Activated naive CD8-positive, alpha-beta T cell treated with anti-CD3 and anti-CD28 coated beads, Interleukin-2, amount 50 U/mL, for 24 hours (primary cell): Measurements from ENCODE around the gene KCNQ1.

Source experiments
- ATAC-seq: fragments of 150-1000 bp; cut with Tn5 transposase; one replicate; pipeline ENCODE4 v1.10.0; 2021
- DNase-seq: peaks from one replicate; pipeline ENCODE4 v3.0.0; 2021
- H3K27ac Mint-ChIP-seq: one replicate; pipeline ENCODE4 v1.8.0; 2021; ENCODE audit warnings: mild to moderate bottlenecking, mixed read lengths
- H3K27me3 Mint-ChIP-seq: one replicate; pipeline ENCODE4 v1.8.0; 2021; ENCODE audit warnings: mixed read lengths
- H3K36me3 Mint-ChIP-seq: one replicate; pipeline ENCODE4 v1.8.0; 2021; ENCODE audit warnings: low read depth, mixed read lengths
- H3K4me1 Mint-ChIP-seq: one replicate; pipeline ENCODE4 v1.8.0; 2021; ENCODE audit warnings: mixed read lengths
- H3K4me3 Mint-ChIP-seq: one replicate; pipeline ENCODE4 v1.8.0; 2021; ENCODE audit warnings: mild to moderate bottlenecking, moderate library complexity, mixed read lengths
- H3K9me3 Mint-ChIP-seq: one replicate; pipeline ENCODE4 v1.8.0; 2021; ENCODE audit warnings: mixed read lengths

KCNQ1 gene

DNA sequence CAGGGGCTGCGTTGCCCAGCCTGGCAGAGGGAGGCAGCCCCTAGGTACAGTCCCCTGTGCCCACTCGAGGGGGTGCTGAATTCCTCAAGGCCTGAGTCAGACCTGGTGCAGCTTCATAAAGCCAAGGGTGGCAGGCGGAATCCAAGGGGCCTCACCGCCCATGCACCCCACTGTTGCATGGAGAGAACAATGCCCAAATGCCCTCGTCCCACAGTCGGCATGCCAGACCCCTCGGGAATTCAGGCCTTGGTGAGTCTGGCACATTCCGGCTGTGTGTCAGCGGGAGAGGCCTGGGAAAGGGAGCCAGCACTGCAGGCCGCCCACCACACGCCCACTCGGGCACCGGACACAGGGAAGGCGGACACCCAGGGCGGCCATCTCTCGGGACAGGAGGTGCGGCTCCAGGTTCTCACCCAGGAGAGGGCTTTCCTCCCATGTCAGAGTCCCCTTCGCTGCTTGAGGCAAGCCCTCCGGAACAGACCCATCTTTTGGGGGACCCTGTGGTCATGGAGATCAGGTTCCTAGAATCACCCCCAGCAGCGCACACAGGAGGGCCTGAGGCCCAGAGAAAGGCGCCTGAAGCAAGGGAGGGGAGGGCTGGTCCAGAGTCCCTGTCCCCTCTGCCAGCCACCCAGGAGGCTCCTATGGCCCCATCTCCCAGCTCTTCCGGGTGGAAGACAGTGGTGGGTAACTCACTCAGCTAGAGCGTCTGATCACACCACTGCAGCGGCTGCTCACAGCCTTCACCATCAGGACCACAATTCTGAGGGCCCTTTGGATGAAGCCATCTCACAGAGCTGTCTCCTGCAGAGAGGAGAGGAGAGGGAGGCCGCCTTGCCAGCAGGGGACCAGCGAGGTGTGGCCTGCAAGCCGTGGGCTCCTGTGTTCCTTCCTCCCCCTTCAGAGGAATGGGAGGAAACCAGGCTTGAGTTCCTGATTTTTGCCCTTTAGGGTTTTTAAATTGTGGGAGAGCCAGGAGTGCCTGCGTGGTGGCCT lies 286.6 kb downstream of the KCNQ1 start:
- Mint-ChIP-seq H3K27ac (no peak overlapping the region), H3K4me3 (no peak overlapping the region), H3K36me3 (no peaks in the 10 kb centered on the region), H3K4me1 (no peaks in the 10 kb centered on the region), H3K9me3 (no peaks in the 10 kb centered on the region), H3K27me3 (no peaks in the 10 kb centered on the region)
- no peak for DNase-seq
- ATAC-seq, result no peak

DNA sequence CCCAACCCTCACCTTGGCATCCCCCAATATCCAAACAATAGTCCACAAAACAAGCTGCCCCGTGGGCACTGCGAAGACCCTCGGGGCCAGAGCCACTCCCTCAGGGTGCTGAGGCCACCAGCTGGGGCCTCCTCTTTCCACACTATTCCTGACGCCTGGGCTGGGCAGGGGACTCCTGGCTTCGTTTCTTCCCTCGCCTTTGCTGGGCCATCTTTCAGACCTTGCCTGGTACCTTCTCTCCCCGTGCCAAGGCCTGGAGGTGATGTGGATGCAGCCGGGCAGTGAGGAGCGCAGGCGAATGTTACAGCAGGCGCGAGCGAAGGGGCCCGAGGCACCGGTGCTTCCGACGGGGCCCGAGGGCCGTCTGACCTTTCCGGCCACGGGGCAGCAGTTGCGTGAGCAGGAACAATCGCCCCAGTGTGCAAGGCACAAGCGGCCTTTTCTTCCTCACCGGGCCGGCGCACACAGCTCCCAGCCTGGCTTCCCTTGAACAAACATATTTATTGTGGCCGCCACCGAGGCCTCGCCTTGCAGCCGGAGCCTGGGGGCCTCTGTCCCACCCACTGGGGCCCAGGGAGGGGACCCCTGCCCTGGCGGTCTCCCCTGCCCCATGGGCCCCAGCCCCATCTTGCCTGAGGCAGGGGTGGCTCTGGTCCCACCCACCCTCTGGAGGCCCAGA lies 287.6 kb downstream of the KCNQ1 start:
- H3K36me3 Mint-ChIP-seq, result no peaks in the 10 kb centered on the region
- no peak for DNase-seq
- H3K27me3 Mint-ChIP-seq, result no peaks in the 10 kb centered on the region
- H3K4me3 Mint-ChIP-seq, result no peak overlapping the region
- no peak overlapping the region for H3K27ac Mint-ChIP-seq
- H3K9me3 Mint-ChIP-seq, result no peaks in the 10 kb centered on the region
- no peaks in the 10 kb centered on the region for H3K4me1 Mint-ChIP-seq
- ATAC-seq, result no peak

DNA sequence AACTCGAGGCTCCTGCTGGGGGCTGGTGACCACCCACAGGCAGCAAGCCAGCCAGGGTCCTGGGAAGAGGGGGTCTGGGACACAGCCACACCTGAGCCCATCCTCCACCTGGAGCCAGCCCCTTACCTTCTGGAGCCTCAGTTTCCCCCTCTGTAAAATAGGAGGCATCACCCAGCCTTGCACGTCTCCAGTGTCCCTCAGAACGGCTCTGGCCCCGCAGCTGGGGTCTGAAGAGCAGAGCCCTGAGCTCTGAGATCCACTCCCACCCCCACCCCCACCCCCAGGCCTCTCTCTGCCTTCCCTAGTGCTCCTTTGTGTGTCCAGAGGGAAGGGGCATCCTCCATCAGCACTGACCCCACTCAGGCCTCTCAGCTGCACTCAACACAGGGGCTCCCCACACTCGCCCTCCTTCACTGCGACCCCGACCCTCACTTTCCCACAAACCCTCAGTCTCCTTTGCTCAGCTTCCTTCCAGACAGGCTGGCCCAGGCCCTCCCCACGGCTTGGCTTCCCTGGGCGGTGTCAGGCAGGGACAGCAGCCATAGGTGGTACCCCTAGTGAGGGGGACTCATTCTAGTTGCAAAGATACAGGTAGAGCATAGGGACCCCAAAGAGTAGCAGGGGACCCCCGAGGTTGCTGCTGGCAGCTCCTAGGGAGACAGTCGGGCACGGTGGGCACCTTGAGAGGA lies 288.3 kb downstream of the KCNQ1 start:
- H3K4me1 Mint-ChIP-seq, result no peaks in the 10 kb centered on the region
- no peak overlapping the region for H3K27ac Mint-ChIP-seq
- no peaks in the 10 kb centered on the region for H3K27me3 Mint-ChIP-seq
- H3K9me3 Mint-ChIP-seq, result no peaks in the 10 kb centered on the region
- no peak for ATAC-seq
- DNase-seq, result no peak
- no peaks in the 10 kb centered on the region for H3K36me3 Mint-ChIP-seq
- no peak overlapping the region for H3K4me3 Mint-ChIP-seq

GRCh38 chr11:2734181-2735052 lies 289.6 kb downstream of the KCNQ1 start:
- no peaks in the 10 kb centered on the region for H3K9me3 Mint-ChIP-seq
- no peak for DNase-seq
- no peak overlapping the region for H3K4me3 Mint-ChIP-seq
- no peak for ATAC-seq
- H3K27me3 Mint-ChIP-seq, result no peaks in the 10 kb centered on the region
- H3K36me3 Mint-ChIP-seq, result no peaks in the 10 kb centered on the region
- no peak overlapping the region for H3K27ac Mint-ChIP-seq
- H3K4me1 Mint-ChIP-seq, result no peaks in the 10 kb centered on the region

- DNase-seq, result no peak
- H3K9me3 Mint-ChIP-seq, result no peaks in the 10 kb centered on the region
These were observed 290.3 kb downstream of the KCNQ1 start for GRCh38 chr11:2735053-2735589.

GRCh38 chr11:2736577-2737225 lies 291.9 kb downstream of the KCNQ1 start:
- Mint-ChIP-seq H3K36me3 (no peaks in the 10 kb centered on the region), H3K9me3 (no peaks in the 10 kb centered on the region), H3K27me3 (no peaks in the 10 kb centered on the region), H3K27ac (no peak overlapping the region), H3K4me3 (no peak overlapping the region), H3K4me1 (no peaks in the 10 kb centered on the region)
- ATAC-seq (no peak), DNase-seq (no peak)

More at GRCh38 chr11:2735053-2735589, 290.3 kb downstream of the KCNQ1 start:
- H3K27me3 Mint-ChIP-seq, result no peaks in the 10 kb centered on the region
- no peak overlapping the region for H3K4me3 Mint-ChIP-seq
- H3K27ac Mint-ChIP-seq, result no peak overlapping the region
- H3K4me1 Mint-ChIP-seq, result no peaks in the 10 kb centered on the region
- ATAC-seq, result no peak
- no peaks in the 10 kb centered on the region for H3K36me3 Mint-ChIP-seq

GRCh38 chr11:2737226-2737590 lies 292.4 kb downstream of the KCNQ1 start:
- ATAC-seq, result no peak
- Mint-ChIP-seq H3K27me3 (no peaks in the 10 kb centered on the region), H3K27ac (no peak overlapping the region), H3K4me1 (no peaks in the 10 kb centered on the region), H3K9me3 (no peaks in the 10 kb centered on the region), H3K4me3 (no peak overlapping the region), H3K36me3 (no peaks in the 10 kb centered on the region)
- DNase-seq, result no peak

DNA sequence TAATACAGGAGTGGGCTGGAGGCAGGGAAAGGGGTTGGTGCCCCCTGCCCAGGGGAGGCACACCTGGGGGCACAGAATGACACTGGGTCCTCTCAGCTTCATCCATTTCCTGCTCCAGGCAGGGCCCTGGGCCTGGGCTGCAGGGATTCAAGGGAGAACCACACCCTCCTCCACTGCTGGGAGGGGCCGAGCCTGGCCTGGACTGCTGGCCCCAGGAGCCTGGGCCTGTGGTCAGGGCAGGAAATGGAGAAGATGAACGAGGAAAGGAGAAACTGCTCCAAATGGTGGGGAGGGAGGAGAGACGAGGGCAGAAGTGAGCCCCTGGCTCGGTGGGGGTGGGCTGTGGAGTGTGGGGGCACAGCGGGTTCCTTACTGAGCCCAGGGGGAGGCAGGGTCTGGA lies 293.1 kb downstream of the KCNQ1 start:
- Mint-ChIP-seq H3K4me1 (no peaks in the 10 kb centered on the region), H3K36me3 (no peaks in the 10 kb centered on the region), H3K27me3 (no peaks in the 10 kb centered on the region), H3K4me3 (no peak overlapping the region), H3K27ac (no peak overlapping the region), H3K9me3 (no peaks in the 10 kb centered on the region)
- ATAC-seq (no peak), DNase-seq (no peak)

GRCh38 chr11:2738551-2739431 lies 294.0 kb downstream of the KCNQ1 start:
- DNase-seq (no peak), ATAC-seq (no peak)
- Mint-ChIP-seq H3K4me1 (no peaks in the 10 kb centered on the region), H3K27ac (no peak overlapping the region), H3K36me3 (no peaks in the 10 kb centered on the region), H3K4me3 (no peak overlapping the region), H3K9me3 (no peaks in the 10 kb centered on the region), H3K27me3 (no peaks in the 10 kb centered on the region)

DNA sequence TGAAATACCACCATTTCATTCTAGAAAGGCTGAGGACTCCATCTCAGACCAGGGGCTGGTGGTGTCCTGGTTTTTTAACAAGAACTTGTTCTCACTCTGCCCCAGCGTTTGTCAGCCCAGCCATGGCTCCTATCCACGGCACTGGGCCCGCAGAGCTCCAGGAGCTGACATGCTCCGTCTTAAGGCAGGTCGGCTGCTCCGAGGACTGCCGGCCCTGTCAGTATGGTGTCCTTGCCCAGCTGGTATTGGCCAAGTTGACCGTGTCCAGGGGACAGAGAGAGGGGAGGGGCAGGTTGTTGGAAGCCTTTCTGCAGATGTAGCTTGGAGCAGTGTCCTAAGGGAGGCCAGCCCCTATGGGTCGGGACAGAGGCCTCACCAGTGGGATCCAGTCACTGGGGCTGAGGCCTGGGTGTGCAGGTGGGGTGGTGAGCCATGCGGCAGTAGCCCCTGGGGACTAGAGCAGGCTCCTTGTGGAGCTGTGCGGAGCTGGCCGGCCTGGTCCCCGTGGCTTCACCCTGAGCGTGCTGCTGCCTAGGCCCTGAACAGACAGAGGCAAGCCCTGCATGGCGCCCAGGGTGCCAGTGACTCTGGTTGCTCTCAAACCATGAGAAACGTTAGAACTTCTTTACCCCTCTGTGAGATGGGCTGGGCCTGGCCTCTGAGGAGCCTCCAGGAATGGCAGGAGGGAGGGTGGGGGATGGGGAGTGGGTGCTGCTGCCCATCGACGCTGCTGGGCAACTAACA lies 294.9 kb downstream of the KCNQ1 start:
- DNase-seq (no peak), ATAC-seq (no peak)
- Mint-ChIP-seq H3K27me3 (no peaks in the 10 kb centered on the region), H3K9me3 (no peaks in the 10 kb centered on the region), H3K36me3 (no peaks in the 10 kb centered on the region), H3K4me1 (no peaks in the 10 kb centered on the region), H3K4me3 (no peak overlapping the region), H3K27ac (no peak overlapping the region)

- no peak for DNase-seq
- ATAC-seq, result no peak
- no peaks in the 10 kb centered on the region for H3K36me3 Mint-ChIP-seq
- H3K4me3 Mint-ChIP-seq, result no peak overlapping the region
- H3K27me3 Mint-ChIP-seq, result no peaks in the 10 kb centered on the region
- H3K27ac Mint-ChIP-seq, result no peak overlapping the region
- no peaks in the 10 kb centered on the region for H3K9me3 Mint-ChIP-seq
- H3K4me1 Mint-ChIP-seq, result no peaks in the 10 kb centered on the region
These were observed 295.6 kb downstream of the KCNQ1 start for GRCh38 chr11:2740275-2740940.

DNA sequence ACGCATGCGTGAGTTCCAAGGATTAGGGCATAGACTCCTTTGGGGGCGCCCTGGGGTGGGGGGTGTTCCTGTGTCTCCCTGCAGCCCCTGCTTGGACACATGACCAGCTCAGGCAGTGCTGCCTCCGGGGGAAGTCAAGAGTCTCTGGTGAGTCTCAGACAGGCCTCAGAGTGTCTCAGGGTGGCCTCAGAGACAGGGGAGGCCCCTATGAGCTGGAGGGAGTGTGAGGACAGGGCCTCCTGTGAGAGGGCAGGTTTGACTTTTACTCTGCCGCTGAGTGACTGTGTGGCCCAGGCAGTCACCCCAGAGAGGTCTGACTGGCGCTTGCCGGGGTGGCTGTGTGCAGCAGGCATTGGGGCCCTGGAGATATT lies 296.2 kb downstream of the KCNQ1 start:
- Mint-ChIP-seq H3K27me3 (no peaks in the 10 kb centered on the region), H3K27ac (no peak overlapping the region), H3K4me1 (no peaks in the 10 kb centered on the region), H3K4me3 (no peak overlapping the region), H3K9me3 (no peaks in the 10 kb centered on the region), H3K36me3 (no peaks in the 10 kb centered on the region)
- DNase-seq (no peak), ATAC-seq (peak; percentile 67)
